NCI-H2171 treated with DMSO at 0.1 percent for 48 hours (cell line): ENCODE data around the gene IGSF3.

Experiments used
- DNase-seq: peaks from one replicate; lab custom pipeline; 2025; lab: John Stamatoyannopoulos, UW

The IGSF3 gene

GRCh38 chr1:116686175-116686574 is 18.6 kb upstream of the IGSF3 start:
- DNase-seq = no peak

GRCh38 chr1:116684575-116684974 is 17.0 kb upstream of the IGSF3 start:
- DNase-seq = no peak

GRCh38 chr1:116682641-116683221 is 15.2 kb upstream of the IGSF3 start:
- DNase-seq = no peak

GRCh38 chr1:116681343-116681899 is 13.9 kb upstream of the IGSF3 start:
- DNase-seq = no peak

- DNase-seq = peak; percentile 17
Observed at GRCh38 chr1:116680752-116681151, 13.2 kb upstream of the IGSF3 start.

GRCh38 chr1:116679828-116680628 is 12.5 kb upstream of the IGSF3 start:
- DNase-seq = no peak

GRCh38 chr1:116679091-116679827 is 11.7 kb upstream of the IGSF3 start:
- DNase-seq = peak; percentile 59

- no peak for DNase-seq
Observed at GRCh38 chr1:116678732-116679090, 11.2 kb upstream of the IGSF3 start.

- no peak for DNase-seq
Observed at GRCh38 chr1:116677474-116678062, 10.0 kb upstream of the IGSF3 start.

GRCh38 chr1:116676291-116676690 is 8.8 kb upstream of the IGSF3 start:
- DNase-seq = no peak

- no peak for DNase-seq
Observed at GRCh38 chr1:116674751-116675150, 7.2 kb upstream of the IGSF3 start.

GRCh38 chr1:116674011-116674531 is 6.5 kb upstream of the IGSF3 start:
- peak; percentile 67 for DNase-seq

GRCh38 chr1:116671912-116672311 is 4.4 kb upstream of the IGSF3 start:
- DNase-seq = peak; percentile 97

- DNase-seq = no peak
Observed at GRCh38 chr1:116671072-116671760, 3.7 kb upstream of the IGSF3 start.

- no peak for DNase-seq
Observed at GRCh38 chr1:116668277-116668676, 744 bp upstream of the IGSF3 start.

GRCh38 chr1:116667078-116667574 is 407 bp downstream of the IGSF3 start:
- peak; percentile 55 for DNase-seq

GRCh38 chr1:116666187-116667077 is 1.1 kb downstream of the IGSF3 start:
- DNase-seq = peak; percentile 23

- DNase-seq = no peak
Observed at GRCh38 chr1:116664978-116665371, 2.6 kb downstream of the IGSF3 start.

- no peak for DNase-seq
Observed at GRCh38 chr1:116664366-116664977, 3.1 kb downstream of the IGSF3 start.

- no peak for DNase-seq
Observed at GRCh38 chr1:116663821-116664220, 3.7 kb downstream of the IGSF3 start.
